Natural killer cell (primary cell): ENCODE results near the gene SULT2B1. TPM values are rescaled to one million over a fixed set of nuclear protein-coding genes. Genes with fewer than 3 reads are reported as not detected.

ENCODE experiments used
- ATAC-seq, 3 donors: fragments of 150-1000 bp in 2 of 3; fragments of 200-7000 bp in 1 of 3; cut with Tn5 transposase; 1 replicate in 1 of 3; 2 replicates in 2 of 3; pipeline ENCODE4 v1.10.0; 2021; ENCODE audit warnings: mild to moderate bottlenecking in 2 of 3, moderate library complexity in 2 of 3
- DNase-seq, 2 donors: peaks; one replicate each; pipeline versions ENCODE4 v3.0.0 to v3.0.0-alpha.2; 2013 to 2021; ENCODE audit warnings: mixed read lengths in 1 of 2
- H3K27ac ChIP-seq: one replicate; pipeline ENCODE4 v1.5.1; 2013; ENCODE audit warnings: mild to moderate bottlenecking, low read length
- H3K27me3 ChIP-seq: one replicate; pipeline ENCODE4 v1.6.1; 2013; ENCODE audit warnings: low read length; ENCODE audit not compliant: control insufficient read depth, insufficient read depth
- H3K36me3 ChIP-seq: one replicate; pipeline ENCODE4 v1.6.1; 2013; ENCODE audit warnings: low read length; ENCODE audit not compliant: control insufficient read depth, insufficient read depth
- H3K4me1 ChIP-seq: one replicate; pipeline ENCODE4 v1.6.1; 2013; ENCODE audit warnings: low read length; ENCODE audit not compliant: control insufficient read depth, insufficient read depth
- H3K4me3 ChIP-seq: one replicate; pipeline ENCODE4 v1.5.1; 2013; ENCODE audit warnings: low read length
- H3K9me3 ChIP-seq: one replicate; pipeline ENCODE4 v1.6.1; 2013; ENCODE audit warnings: low read length; ENCODE audit not compliant: control insufficient read depth, insufficient read depth
- H3K27ac Mint-ChIP-seq, 2 donors: one replicate each; pipeline ENCODE4 v1.8.0; 2022; ENCODE audit warnings: mild to moderate bottlenecking in 2 of 2, mixed read lengths in 2 of 2, moderate library complexity in 1 of 2
- H3K27me3 Mint-ChIP-seq, 2 donors: one replicate each; pipeline ENCODE4 v1.8.0; 2022; ENCODE audit warnings: low read depth in 2 of 2, mixed read lengths in 2 of 2
- H3K36me3 Mint-ChIP-seq: one replicate; pipeline ENCODE4 v1.8.0; 2022; ENCODE audit warnings: mixed read lengths
- H3K4me1 Mint-ChIP-seq, 2 donors: one replicate each; pipeline ENCODE4 v1.8.0; 2022; ENCODE audit warnings: mixed read lengths in 2 of 2
- H3K4me3 Mint-ChIP-seq: one replicate; pipeline ENCODE4 v1.8.0; 2022; ENCODE audit warnings: mild to moderate bottlenecking, moderate library complexity, mixed read lengths
- H3K9me3 Mint-ChIP-seq, 2 donors: one replicate each; pipeline ENCODE4 v1.8.0; 2022; ENCODE audit warnings: mixed read lengths in 2 of 2
- CTCF ChIP-seq: fragments of 200-600 bp; IDR thresholded peaks from one replicate; pipeline ENCODE4 v1.8.0; 2022; ENCODE audit warnings: antibody characterized with exemption
- WGBS: methylation state at CpG from one replicate; pipeline ENCODE4 v1.1.7; 2013; ENCODE audit warnings: missing lambda C conversion rate; ENCODE audit not compliant: insufficient coverage; 5-methylcytosine and 5-hydroxymethylcytosine counted together
- intact Hi-C: fragments of 100-400 bp; cut with micrococcal nuclease; formaldehyde crosslinking; loops from one replicate; pipeline ENCODE4 v1.14.2; 2022
- total RNA-seq, 4 donors: library from RNA; stranded (reverse); fragments of 120-200 nt in 1 of 4; gene quantifications; one replicate each; pipeline versions ENCODE4 v1.2.3 to v1.2.4, GENCODE V29; 2013 to 2022

SULT2B1 gene
- total RNA-seq, 3 donors from 2014 or later (not counting 1 experiment from before 2014, with no cell fraction given) = 0.40 TPM; not detected in 2

DNA sequence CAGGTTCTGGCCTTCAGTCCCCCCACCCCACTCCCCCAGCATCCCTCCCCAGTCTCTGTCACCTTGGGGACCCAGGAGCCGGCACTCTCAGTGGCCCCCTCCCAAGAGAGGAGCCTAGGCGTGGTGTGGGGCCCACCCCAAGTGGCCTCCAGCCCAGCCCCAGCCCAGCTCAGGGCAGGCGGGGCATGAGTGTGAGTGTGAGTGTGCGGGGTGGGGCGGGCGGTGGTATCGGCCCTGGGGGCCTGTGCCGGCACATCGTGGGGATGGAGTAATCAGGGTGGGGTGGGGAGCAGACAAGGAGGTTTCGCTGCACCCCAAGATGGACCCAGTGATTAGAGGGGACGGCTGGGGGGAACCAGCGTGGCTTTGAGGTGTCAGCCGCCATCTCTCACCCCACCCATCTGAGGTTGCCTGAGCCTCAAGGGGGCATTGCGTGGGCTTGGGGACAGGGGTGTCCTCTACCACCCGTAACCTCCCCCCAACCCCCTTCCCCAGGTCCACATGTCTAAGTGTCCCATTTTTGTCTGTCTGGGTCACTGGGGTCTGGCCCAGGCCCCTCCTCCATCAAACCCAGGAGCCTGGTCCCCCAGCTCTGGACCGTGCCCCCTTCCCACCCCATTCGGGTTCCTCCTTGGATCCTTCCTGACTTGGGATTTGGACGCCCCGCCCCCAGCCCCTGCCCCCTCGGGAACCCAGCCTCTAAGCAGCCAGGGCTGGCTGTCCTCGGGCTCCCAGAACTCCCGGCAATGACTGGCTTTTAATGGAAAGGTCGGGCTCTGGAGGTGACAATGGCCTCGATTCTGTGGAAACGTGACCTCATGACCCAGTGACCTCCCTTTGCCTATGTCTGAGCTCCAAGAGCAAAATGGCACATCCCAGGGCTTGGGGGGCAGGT, 6.9 kb upstream of the SULT2B1 start:
- H3K27me3 ChIP-seq = no peaks in the 10 kb centered on the region
- H3K9me3 ChIP-seq = no peaks in the 10 kb centered on the region
- no peaks in the 10 kb centered on the region for H3K4me1 Mint-ChIP-seq
- H3K4me1 ChIP-seq = no peaks in the 10 kb centered on the region
- DNase-seq (no peak), ATAC-seq (no peak)
- H3K36me3 Mint-ChIP-seq = no peaks in the 10 kb centered on the region
- H3K4me3 ChIP-seq = no peak overlapping the region
- intact Hi-C loops = no loop called here
- no peaks in the 10 kb centered on the region for H3K27me3 Mint-ChIP-seq
- no peak for TF ChIP-seq CTCF
- 81% methylated on average over 25 of the region's 25 CpGs for WGBS
- no peaks in the 10 kb centered on the region for H3K9me3 Mint-ChIP-seq
- no peak overlapping the region for H3K4me3 Mint-ChIP-seq
- H3K27ac ChIP-seq = no peak overlapping the region
- H3K27ac Mint-ChIP-seq = no peak overlapping the region
- H3K36me3 ChIP-seq = no peaks in the 10 kb centered on the region

GRCh38 chr19:48547722-48548121, 4.2 kb upstream of the SULT2B1 start:
- intact Hi-C loops = no loop called here
- no peak overlapping the region for H3K27ac Mint-ChIP-seq
- no CpG with 5 or more reads among the region's 1 CpG for WGBS
- no peak for DNase-seq
- ATAC-seq = no peak
- no peaks in the 10 kb centered on the region for H3K36me3 Mint-ChIP-seq
- Histone ChIP-seq H3K36me3 (no peaks in the 10 kb centered on the region), H3K4me3 (no peak overlapping the region), H3K4me1 (no peaks in the 10 kb centered on the region), H3K9me3 (no peaks in the 10 kb centered on the region), H3K27ac (no peak overlapping the region), H3K27me3 (no peaks in the 10 kb centered on the region)
- no peak overlapping the region for H3K4me3 Mint-ChIP-seq
- H3K9me3 Mint-ChIP-seq = no peaks in the 10 kb centered on the region
- H3K27me3 Mint-ChIP-seq = peaks cover 0 to 5% of the 10 kb centered on the region in 2 donors
- no peaks in the 10 kb centered on the region for H3K4me1 Mint-ChIP-seq
- TF ChIP-seq CTCF = no peak

GRCh38 chr19:48548253-48548911, 3.6 kb upstream of the SULT2B1 start:
- Histone ChIP-seq H3K4me3 (no peak overlapping the region), H3K9me3 (no peaks in the 10 kb centered on the region), H3K36me3 (no peaks in the 10 kb centered on the region), H3K27ac (no peak overlapping the region), H3K27me3 (no peaks in the 10 kb centered on the region), H3K4me1 (no peaks in the 10 kb centered on the region)
- DNase-seq (no peak), ATAC-seq (no peak)
- Mint-ChIP-seq H3K4me1 (no peaks in the 10 kb centered on the region), H3K9me3 (no peaks in the 10 kb centered on the region), H3K27ac (no peak overlapping the region), H3K36me3 (no peaks in the 10 kb centered on the region), H3K4me3 (no peak overlapping the region), H3K27me3 (peaks cover 0 to 5% of the 10 kb centered on the region in 2 donors)
- intact Hi-C loops = no loop called here
- 89% methylated on average over 1 of the region's 1 CpG for WGBS
- TF ChIP-seq CTCF = no peak
